Activated CD4-positive, alpha-beta T cell treated with anti-CD3 and anti-CD28 coated beads for 48 hours (primary cell): ENCODE data around the gene CIPC.

ENCODE experiments used
- DNase-seq: peaks from one replicate; pipeline ENCODE4 v3.0.0-alpha.2; 2020

The CIPC gene

GRCh38 chr14:77097700-77098528 is at the start of gene CIPC:
CIPC (plus strand) TSS chr14:77098258; CDS start chr14:77105709, 7,451 bp downstream.
- peak; percentile 100 for DNase-seq

DNA sequence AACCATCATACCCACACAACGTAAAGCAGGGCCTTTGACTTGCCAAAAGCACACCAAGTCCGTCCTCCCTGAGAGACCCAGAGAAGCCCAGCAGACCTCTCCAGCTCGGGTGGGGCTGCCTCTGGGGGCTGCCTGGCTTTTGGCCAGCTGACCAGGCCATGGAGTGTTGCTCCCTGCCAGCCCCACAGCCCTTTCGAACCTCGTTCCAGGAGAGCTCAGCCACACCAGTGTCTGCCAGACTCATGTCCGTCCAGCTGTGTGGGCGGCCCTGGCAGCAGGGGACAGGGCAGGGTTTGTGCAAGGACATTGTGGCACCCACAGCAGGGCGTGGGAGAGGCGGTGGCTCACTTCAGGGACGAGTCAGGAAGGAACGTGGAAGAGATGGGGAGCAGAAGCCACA is 46.9 kb upstream of the CIPC start:
- no peak for DNase-seq

DNA sequence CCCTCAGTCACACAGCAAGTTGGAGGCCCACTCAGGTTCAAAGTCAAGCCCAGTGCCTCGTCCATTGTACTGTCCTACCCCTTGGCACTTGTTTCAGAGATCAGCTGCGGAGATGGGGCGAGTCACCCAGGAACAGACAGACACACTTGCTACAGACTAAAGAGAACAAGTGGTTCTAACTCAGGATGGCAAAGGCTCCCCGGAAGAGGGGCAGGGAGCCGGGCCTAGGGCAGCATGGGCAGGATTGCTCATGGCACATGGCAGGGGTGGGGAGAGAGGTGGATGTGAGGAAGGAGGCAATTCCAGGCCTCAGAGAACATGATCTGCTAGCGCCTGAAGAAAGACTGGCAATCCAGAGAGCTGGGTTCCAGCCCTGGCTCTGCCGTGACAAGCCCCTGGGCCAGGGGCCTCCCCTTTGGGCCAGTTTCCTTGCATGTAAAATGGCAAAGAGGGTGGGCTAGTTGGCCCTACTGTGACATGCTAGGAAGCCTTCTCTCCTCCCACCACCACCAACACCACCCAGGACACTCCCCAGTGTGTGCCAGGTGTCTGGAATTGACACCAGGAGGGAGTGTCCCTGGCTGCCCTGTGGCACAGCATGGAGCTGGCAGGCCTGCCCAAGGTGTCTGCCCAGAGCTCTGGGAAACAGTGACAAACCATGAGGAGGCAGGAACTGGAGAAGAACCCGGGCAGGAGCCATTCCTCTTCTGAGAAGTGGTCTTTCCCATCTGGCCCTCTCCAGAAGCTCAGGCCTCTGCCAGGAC is 45.6 kb upstream of the CIPC start:
- DNase-seq = no peak

GRCh38 chr14:77053046-77053841 is 44.8 kb upstream of the CIPC start:
- peak; percentile 84 for DNase-seq

- no peak for DNase-seq
Observed at GRCh38 chr14:77055306-77055705, 42.8 kb upstream of the CIPC start.

- DNase-seq = no peak
Observed at GRCh38 chr14:77055981-77056380, 42.1 kb upstream of the CIPC start.

DNA sequence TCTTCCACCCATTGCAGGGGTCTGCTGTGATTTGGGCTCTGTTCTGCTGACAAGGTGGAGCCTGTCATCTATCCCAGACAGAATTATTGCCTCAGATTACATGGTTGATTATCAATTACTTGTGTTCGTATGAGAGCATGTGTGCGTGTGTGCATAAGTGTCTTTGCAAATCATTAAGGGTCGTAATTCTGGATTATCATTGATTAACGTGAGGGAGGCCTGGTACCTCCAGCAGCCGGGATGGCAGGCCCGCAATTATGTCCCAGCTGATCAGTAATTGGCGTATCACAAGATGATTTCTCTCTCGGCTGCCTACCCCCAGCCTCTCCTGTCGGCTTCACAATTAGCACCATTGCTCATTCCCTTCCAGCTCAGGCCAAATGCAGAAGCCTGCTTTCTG is 39.9 kb upstream of the CIPC start:
- no peak for DNase-seq

- no peak for DNase-seq
Observed at GRCh38 chr14:77058785-77059184, 39.3 kb upstream of the CIPC start.

DNA sequence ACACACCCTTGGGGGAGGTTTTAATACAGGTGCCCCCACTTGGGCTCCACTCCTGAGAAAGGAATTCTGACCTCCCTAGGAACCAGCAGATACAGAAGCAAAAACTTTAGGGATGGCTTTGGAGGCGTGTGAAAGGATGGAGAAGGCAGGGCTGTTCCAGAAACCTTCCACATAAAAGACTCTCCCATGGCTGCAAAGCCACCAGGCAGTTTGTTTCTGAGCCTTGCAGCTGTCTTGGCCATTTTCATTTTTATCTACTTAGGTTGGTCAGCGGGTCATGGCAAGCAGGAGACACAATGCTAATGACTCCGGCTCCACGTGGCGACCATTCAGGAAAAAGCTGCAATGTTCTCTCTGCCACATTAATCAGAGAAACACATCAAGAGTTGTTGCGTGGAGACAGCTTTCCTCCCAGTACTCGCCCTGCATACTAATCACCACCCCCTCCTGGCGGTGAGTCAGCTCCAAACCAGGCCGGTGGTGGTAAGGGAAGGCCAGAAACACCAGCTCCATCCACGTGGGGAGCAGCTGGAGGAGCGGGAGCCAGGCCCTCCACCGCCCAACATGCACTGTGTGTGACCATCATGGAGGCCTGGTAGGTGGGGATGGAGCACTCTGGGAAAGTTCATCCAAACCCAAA is 38.7 kb upstream of the CIPC start:
- peak; percentile 44 for DNase-seq

- no peak for DNase-seq
Observed at GRCh38 chr14:77061630-77062257, 36.3 kb upstream of the CIPC start.

DNA sequence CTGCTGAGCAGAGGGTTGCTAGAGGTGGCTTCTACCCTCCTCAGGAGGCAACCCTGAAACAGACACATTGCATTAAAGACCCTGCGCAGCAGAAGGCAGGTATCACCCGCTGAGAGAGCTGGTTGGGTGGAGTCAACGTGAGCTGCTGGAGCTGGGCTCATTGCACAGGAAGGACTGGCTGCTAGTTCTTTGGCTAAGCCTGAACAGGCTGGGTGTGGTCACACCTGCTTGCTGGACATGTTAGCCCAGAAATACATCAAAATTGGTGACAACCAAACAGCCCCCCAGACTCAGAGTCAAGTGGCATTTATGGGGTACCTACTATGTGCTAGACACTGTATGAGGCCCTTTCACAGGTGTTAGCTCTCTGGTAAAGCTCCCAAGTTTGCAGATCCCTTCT is 35.8 kb upstream of the CIPC start:
- DNase-seq = no peak

- DNase-seq = no peak
Observed at GRCh38 chr14:77063571-77064171, 34.4 kb upstream of the CIPC start.

- DNase-seq = no peak
Observed at GRCh38 chr14:77064521-77065178, 33.4 kb upstream of the CIPC start.

DNA sequence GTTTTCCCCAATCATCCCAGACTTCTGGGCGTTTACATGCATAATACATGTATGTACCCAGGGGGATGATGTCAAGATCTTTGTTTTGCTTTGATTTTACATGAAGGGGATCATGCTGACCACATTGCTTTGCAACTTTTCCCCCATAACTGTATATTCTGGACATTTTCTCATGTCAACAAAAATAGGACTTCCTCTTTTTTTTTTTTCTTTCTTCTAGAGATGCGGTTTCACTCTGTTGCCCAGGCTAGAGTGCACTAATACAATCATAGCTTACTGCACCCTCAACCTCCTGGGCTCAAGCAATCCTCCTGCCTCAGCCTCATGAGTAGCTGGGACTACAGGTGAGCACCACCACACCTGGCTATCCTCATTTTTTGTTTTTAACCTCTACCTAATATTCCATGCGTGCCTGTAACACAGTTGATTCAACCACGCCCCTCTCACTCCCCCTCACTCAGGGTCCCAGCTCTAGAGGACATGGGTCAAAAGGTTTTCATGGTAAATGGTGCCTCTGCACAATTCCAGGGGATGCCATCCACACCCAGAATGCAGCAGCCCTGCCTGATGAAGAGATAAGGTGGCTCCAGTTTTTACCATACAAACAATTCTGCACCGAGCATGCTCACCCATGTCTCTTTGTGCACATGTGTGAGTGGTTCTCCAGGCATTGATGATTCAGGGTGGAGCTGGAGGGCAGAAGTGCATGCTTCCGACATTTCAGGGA is 32.0 kb upstream of the CIPC start:
- DNase-seq = no peak

- no peak for DNase-seq
Observed at GRCh38 chr14:77066578-77067172, 31.4 kb upstream of the CIPC start.

- peak; percentile 71 for DNase-seq
Observed at GRCh38 chr14:77067632-77068516, 30.2 kb upstream of the CIPC start.

GRCh38 chr14:77068517-77069200 is 29.4 kb upstream of the CIPC start:
- no peak for DNase-seq

GRCh38 chr14:77069551-77069950 is 28.5 kb upstream of the CIPC start:
- no peak for DNase-seq
